GM23338 (cell line): Measurements from ENCODE around the gene SRP72. TPM values are rescaled to one million over a fixed set of nuclear protein-coding genes. Genes with fewer than 3 reads are reported as not detected.

Source experiments
- ATAC-seq: fragments of 200-7000 bp; cut with Tn5 transposase; 3 replicates; pipeline ENCODE4 v1.9.1; 2020
- DNase-seq: peaks from one replicate; pipeline ENCODE4 v3.0.0-alpha.2; 2015; ENCODE audit warnings: low spot score
- H2AFZ ChIP-seq: fragments of 200-600 bp; sonication (generic); 2 replicates; pipeline ENCODE4 v1.8.0; 2016; ENCODE audit warnings: antibody characterized with exemption, mild to moderate bottlenecking, moderate library complexity
- H3F3A ChIP-seq: fragments of 200-600 bp; sonication (generic); replicated peaks from 2 replicates; pipeline ENCODE4 v1.8.0; 2017; ENCODE audit warnings: antibody characterized with exemption, mixed run types, low read depth
- H3K27ac ChIP-seq: fragments of 200-600 bp; sonication (generic); 2 replicates; pipeline ENCODE4 v1.6.1; 2016; ENCODE audit warnings: low read depth
- H3K27me3 ChIP-seq: fragments of 200-600 bp; sonication (generic); 2 replicates; pipeline ENCODE4 v1.8.0; 2016; ENCODE audit warnings: mild to moderate bottlenecking, mixed run types, moderate library complexity; ENCODE audit not compliant: insufficient read depth
- H3K36me3 ChIP-seq: fragments of 200-600 bp; sonication (generic); 2 replicates; pipeline ENCODE4 v1.8.0; 2016; ENCODE audit warnings: mild to moderate bottlenecking; ENCODE audit not compliant: insufficient read depth
- H3K4me1 ChIP-seq: fragments of 200-600 bp; sonication (generic); 2 replicates; pipeline ENCODE4 v1.8.0; 2016; ENCODE audit warnings: mild to moderate bottlenecking, moderate library complexity; ENCODE audit not compliant: insufficient read depth
- H3K4me2 ChIP-seq: fragments of 200-600 bp; sonication (generic); 2 replicates; pipeline ENCODE4 v1.7.1; 2017; ENCODE audit warnings: mixed run types
- H3K4me3 ChIP-seq: fragments of 200-600 bp; sonication (generic); 2 replicates; pipeline ENCODE4 v1.6.1; 2016; ENCODE audit warnings: mixed run types
- H3K79me2 ChIP-seq: fragments of 200-600 bp; sonication (generic); replicated peaks from 2 replicates; pipeline ENCODE4 v1.8.0; 2017; ENCODE audit warnings: mild to moderate bottlenecking; ENCODE audit not compliant: insufficient read depth
- H3K9me2 ChIP-seq: fragments of 200-600 bp; sonication (generic); 2 replicates; pipeline ENCODE4 v1.8.0; 2017; ENCODE audit not compliant: insufficient read depth
- H4K20me1 ChIP-seq: fragments of 200-600 bp; sonication (generic); replicated peaks from 2 replicates; pipeline ENCODE4 v1.8.0; 2017; ENCODE audit warnings: mild to moderate bottlenecking; ENCODE audit not compliant: insufficient read depth
- H3K27ac Mint-ChIP-seq: 2 replicates; pipeline ENCODE4 v1.8.0; 2020; ENCODE audit warnings: inconsistent platforms, mild to moderate bottlenecking, moderate library complexity, mixed read lengths
- H3K27me3 Mint-ChIP-seq: 3 replicates; pipeline ENCODE4 v1.8.0; 2022; ENCODE audit warnings: low read depth, mild to moderate bottlenecking, moderate library complexity, mixed read lengths, inconsistent platforms; ENCODE audit not compliant: insufficient read depth, poor library complexity
- H3K36me3 Mint-ChIP-seq: 3 replicates; pipeline ENCODE4 v1.8.0; 2021; ENCODE audit warnings: low read depth, mild to moderate bottlenecking, inconsistent platforms, moderate library complexity, mixed read lengths
- H3K4me1 Mint-ChIP-seq: 3 replicates; pipeline ENCODE4 v1.8.0; 2020; ENCODE audit warnings: mild to moderate bottlenecking, inconsistent platforms, mixed read lengths
- H3K4me3 Mint-ChIP-seq: 3 replicates; pipeline ENCODE4 v1.8.0; 2021; ENCODE audit warnings: moderate library complexity, mild to moderate bottlenecking, inconsistent platforms, mixed read lengths
- H3K9me3 Mint-ChIP-seq: 3 replicates; pipeline ENCODE4 v1.8.0; 2020; ENCODE audit warnings: moderate library complexity, mild to moderate bottlenecking, inconsistent platforms, mixed read lengths
- EZH2phosphoT487 ChIP-seq: fragments of 200-600 bp; sonication (generic); IDR thresholded peaks from one replicate; pipeline ENCODE4 v1.8.1; 2018; ENCODE audit warnings: antibody characterized with exemption; ENCODE audit not compliant: unreplicated experiment
- NANOG ChIP-seq: IDR thresholded peaks from 2 replicates; pipeline ENCODE4 v1.6.1; 2016; ENCODE audit warnings: antibody characterized with exemption, borderline replicate concordance
- REST ChIP-seq: IDR thresholded peaks from one replicate; pipeline ENCODE4 v1.6.1; 2018; ENCODE audit warnings: antibody characterized with exemption; ENCODE audit not compliant: unreplicated experiment
- ZNF462 ChIP-seq: fragments of 250-450 bp; sonication (Bioruptor Pico); IDR thresholded peaks from 2 replicates; pipeline ENCODE4 v1.5.0; 2020; ENCODE audit warnings: mild to moderate bottlenecking, moderate library complexity
- polyA plus RNA-seq: library from polyadenylated mRNA; unstranded; fragments of >200 nt; fragmentation: Nextera tagmentation; extraction: Ambion mirVana; gene quantifications from 2 replicates; pipeline ENCODE4 v1.2.1, GENCODE V29; 2016
- total RNA-seq: library from RNA; depleted of rRNA; stranded (reverse); fragments of >200 nt; shearing (Covaris generic); gene quantifications from 2 replicates; pipeline ENCODE4 v1.2.3, GENCODE V29; 2014

The SRP72 gene
- total and polyA plus RNA-seq, 2 experiments from 2014 or later: 84.6 to 174 TPM

- H2AFZ ChIP-seq: no peak overlapping the region
- no peak overlapping the region for H3K27ac ChIP-seq
- H3K36me3 Mint-ChIP-seq: no peaks in the 10 kb centered on the region
- no peak for TF ChIP-seq REST
- TF ChIP-seq EZH2phosphoT487: no peak
- no peak for TF ChIP-seq NANOG
- TF ChIP-seq ZNF462 (CRISPR knock-in tag): no peak
- no peaks in the 10 kb centered on the region for H4K20me1 ChIP-seq
- no peaks in the 10 kb centered on the region for H3K36me3 ChIP-seq
- no peaks in the 10 kb centered on the region for H3K79me2 ChIP-seq
- H3K4me1 Mint-ChIP-seq: no peaks in the 10 kb centered on the region
- H3K27me3 Mint-ChIP-seq: no peaks in the 10 kb centered on the region
- 0 out of 2 replicates have a peak, but pooled peaks cover 2% of the 10 kb centered on the region for H3K4me1 ChIP-seq
- ATAC-seq (no peak), DNase-seq (no peak)
- H3K4me2 ChIP-seq: no peak overlapping the region
- no peak overlapping the region for H3K27ac Mint-ChIP-seq
- peaks cover 8% of the 10 kb centered on the region for H3K27me3 ChIP-seq
- H3K9me2 ChIP-seq: no peaks in the 10 kb centered on the region
- no peak overlapping the region for H3K4me3 ChIP-seq
- H3F3A ChIP-seq: no peaks in the 10 kb centered on the region
- no peak overlapping the region for H3K4me3 Mint-ChIP-seq
- H3K9me3 Mint-ChIP-seq: no peaks in the 10 kb centered on the region
Observed at GRCh38 chr4:56512166-56512565, 44.7 kb downstream of the SRP72 start.
